Panc1 (cell line): Measurements from ENCODE around the gene OR52M1.

Experiments used
- CTCF ChIP-seq: fragments of 450-650 bp; IDR thresholded peaks from 2 replicates; pipeline ENCODE4 v1.5.1; 2017; ENCODE audit warnings: mild to moderate bottlenecking
- POLR2AphosphoS5 ChIP-seq: IDR thresholded peaks from 2 replicates; pipeline ENCODE4 v1.6.1; 2012; ENCODE audit warnings: mild to moderate bottlenecking, low read depth, low read length, moderate library complexity
- REST ChIP-seq, 2 experiments: IDR thresholded peaks; 2 replicates each; pipeline ENCODE4 v1.6.1; 2011 to 2012; ENCODE audit warnings: low read depth in 2 of 2, control low read depth in 1 of 2, low read length in 1 of 2, mild to moderate bottlenecking in 1 of 2, moderate library complexity in 1 of 2; ENCODE audit not compliant: insufficient read depth in 1 of 2

- TF ChIP-seq CTCF, result no peak
- TF ChIP-seq REST (IDR thresholded peaks at IDR 0.05; ENCODE audit: insufficient read depth in 1 of 2, low read depth in 2 of 2, low read length in 1 of 2), result no peak
- no peak for TF ChIP-seq POLR2AphosphoS5
These were observed 21.3 kb upstream of the OR52M1 start for GRCh38 chr11:4523666-4524065.
